Kidney (tissue), 14 donors: ENCODE results near the gene KIF6. TPM values are rescaled to one million over a fixed set of nuclear protein-coding genes. Genes with fewer than 3 reads are reported as not detected.

Source experiments
- DNase-seq, 5 donors: peaks; one replicate each; pipeline ENCODE4 v3.0.0-alpha.2; 2013 to 2020
- FAIRE-seq: peaks from 2 replicates; lab custom pipeline; 2012; peaks lifted over from hg19 to GRCh38; lab: Jason Lieb, UNC
- H3K27ac ChIP-seq, 2 donors: one replicate each; pipeline ENCODE4 v1.7.0; 2013; ENCODE audit warnings: low read depth in 2 of 2, low read length in 2 of 2, inconsistent platforms in 1 of 2
- H3K27me3 ChIP-seq: one replicate; pipeline ENCODE4 v1.7.1; 2013; ENCODE audit warnings: low read length, inconsistent platforms; ENCODE audit not compliant: control insufficient read depth, insufficient read depth
- H3K36me3 ChIP-seq, 3 donors: one replicate each; pipeline versions ENCODE4 v1.7.0 to v1.7.1; 2013; ENCODE audit warnings: low read length in 3 of 3, control low read depth in 1 of 3, inconsistent platforms in 1 of 3; ENCODE audit not compliant: insufficient read depth in 3 of 3, control insufficient read depth in 2 of 3
- H3K4me1 ChIP-seq, 3 donors: one replicate each; pipeline versions ENCODE4 v1.7.0 to v1.7.1; 2013; ENCODE audit warnings: low read length in 3 of 3, inconsistent platforms in 1 of 3, low read depth in 1 of 3; ENCODE audit not compliant: control insufficient read depth in 2 of 3, insufficient read depth in 2 of 3
- H3K4me3 ChIP-seq, 3 donors: one replicate each; pipeline versions ENCODE4 v1.7.0 to v1.8.1; 2013; ENCODE audit warnings: low read length in 3 of 3, control low read depth in 1 of 3, inconsistent platforms in 1 of 3
- H3K9ac ChIP-seq, 3 donors: one replicate each; pipeline versions ENCODE4 v1.7.0 to v1.7.1; 2013; ENCODE audit warnings: low read length in 3 of 3, control low read depth in 1 of 3, inconsistent platforms in 1 of 3
- H3K9me3 ChIP-seq, 3 donors: one replicate each; pipeline versions ENCODE4 v1.7.0 to v1.7.1; 2013; ENCODE audit warnings: low read length in 3 of 3, control low read depth in 1 of 3, inconsistent platforms in 1 of 3; ENCODE audit not compliant: control insufficient read depth in 2 of 3, insufficient read depth in 1 of 3
- CTCF ChIP-seq: IDR thresholded peaks from 3 replicates; pipeline ENCODE4 v1.5.1; 2012; ENCODE audit warnings: mild to moderate bottlenecking, moderate library complexity, borderline replicate concordance; ENCODE audit not compliant: insufficient read depth; ENCODE audit errors: extremely low read depth
- intact Hi-C: fragments of 100-400 bp; cut with DNase I; formaldehyde crosslinking; loops from one replicate; pipeline ENCODE4 v1.11.1; 2022
- polyA plus RNA-seq: library from polyadenylated mRNA; stranded (reverse); fragments of 350-450 nt; fragmentation: Illumina TruSeq; extraction: RNeasy Lipid Tissue Mini Kit (QIAGEN cat#74804); gene quantifications from one replicate; pipeline ENCODE4 v1.2.3, GENCODE V29; 2014; ENCODE audit warnings: low read depth, low replicate concordance; ENCODE audit not compliant: insufficient read depth
- total RNA-seq: library from RNA; stranded (reverse); fragmentation: NEBNext Ultra II Directional; extraction: Animal tissue kit (Norgen Biotek cat#: 25700); gene quantifications from one replicate; pipeline ENCODE4 v1.2.1, GENCODE V29; 2021
- donor health status: control.
- donor health status: control.
- donor health status: control.
- donor health status: control.
- donor health status: control.
- donor health status: DM: yes; HTN: yes; CAD: no.
- donor health status: Normal renal cell carcinoma (clear cell type).

Gene KIF6
- total and polyA plus RNA-seq, 2 donors from 2014 or later: 1.7 to 2.9 TPM

GRCh38 chr6:39444479-39445019, 280.7 kb downstream of the KIF6 start:
- no peaks in the 10 kb centered on the region for H3K36me3 ChIP-seq
- H3K27me3 ChIP-seq: no peaks in the 10 kb centered on the region
- TF ChIP-seq CTCF: no peak
- no peak overlapping the region for H3K4me3 ChIP-seq
- H3K9ac ChIP-seq: no peak overlapping the region
- DNase-seq: no peak
- no peaks in the 10 kb centered on the region for H3K4me1 ChIP-seq
- no peak overlapping the region for H3K27ac ChIP-seq
- intact Hi-C loops: no loop called here
- FAIRE-seq: no peak
- H3K9me3 ChIP-seq: no peaks in the 10 kb centered on the region

GRCh38 chr6:39441986-39442385, 283.2 kb downstream of the KIF6 start:
- Histone ChIP-seq H3K9ac (no peak overlapping the region), H3K27me3 (no peaks in the 10 kb centered on the region), H3K9me3 (no peaks in the 10 kb centered on the region), H3K4me1 (no peaks in the 10 kb centered on the region), H3K27ac (no peak overlapping the region), H3K36me3 (no peaks in the 10 kb centered on the region), H3K4me3 (no peak overlapping the region)
- no peak for DNase-seq
- no peak for TF ChIP-seq CTCF
- intact Hi-C loops: no loop called here
- FAIRE-seq: no peak

GRCh38 chr6:39441301-39441700, 283.9 kb downstream of the KIF6 start:
- intact Hi-C loops: no loop called here
- DNase-seq (no peak), FAIRE-seq (no peak)
- no peak overlapping the region for H3K9ac ChIP-seq
- no peak overlapping the region for H3K27ac ChIP-seq
- H3K4me3 ChIP-seq: no peak overlapping the region
- no peaks in the 10 kb centered on the region for H3K27me3 ChIP-seq
- no peaks in the 10 kb centered on the region for H3K36me3 ChIP-seq
- TF ChIP-seq CTCF: no peak
- peaks cover 0 to 4% (median 0%) of the 10 kb centered on the region in 3 donors for H3K9me3 ChIP-seq
- H3K4me1 ChIP-seq: no peaks in the 10 kb centered on the region

GRCh38 chr6:39440039-39440426, 285.2 kb downstream of the KIF6 start:
- no peak for TF ChIP-seq CTCF
- intact Hi-C loops: no loop called here
- no peak overlapping the region for H3K27ac ChIP-seq
- DNase-seq (no peak), FAIRE-seq (no peak)
- peaks cover 0 to 5% (median 0%) of the 10 kb centered on the region in 3 donors for H3K9me3 ChIP-seq
- H3K36me3 ChIP-seq: no peaks in the 10 kb centered on the region
- no peak overlapping the region for H3K9ac ChIP-seq
- H3K4me3 ChIP-seq: no peak overlapping the region
- no peaks in the 10 kb centered on the region for H3K4me1 ChIP-seq
- no peaks in the 10 kb centered on the region for H3K27me3 ChIP-seq
